ENCODE data around the gene AVPR2. TPM values are rescaled to one million over a fixed set of nuclear protein-coding genes. Genes with fewer than 3 reads are reported as not detected.

The AVPR2 gene
- total RNA-seq, 1 experiment from 2014 or later = not detected

- Histone ChIP-seq H3K9ac (ENCODE audit: low read length) (no peak overlapping the region), H3K4me1 (ENCODE audit: insufficient read depth, low read length) (peaks cover 9% of the 10 kb centered on the region; the same call in 1 of the 2 replicates), H3K9me3 (ENCODE audit: low read length) (no peaks in the 10 kb centered on the region), H3K27ac (ENCODE audit: low read length) (no peak overlapping the region), H2AFZ (ENCODE audit: low read length) (no peak overlapping the region), H3K9me2 (replicated peaks; ENCODE audit: low read length) (no peaks in the 10 kb centered on the region), H4K20me1 (ENCODE audit: low read length) (no peaks in the 10 kb centered on the region), H3K27me3 (ENCODE audit: low read length) (peaks cover 6% of the 10 kb centered on the region; the same call in 1 of the 2 replicates), H3K4me3 (ENCODE audit: low read length) (no peak overlapping the region), H3K4me2 (ENCODE audit: low read length) (no peak overlapping the region), H3F3A (ENCODE audit: low read length, unreplicated experiment) (no peaks in the 10 kb centered on the region), H3K79me2 (ENCODE audit: low read length) (no peaks in the 10 kb centered on the region), H3K36me3 (ENCODE audit: low read depth, low read length) (no peaks in the 10 kb centered on the region)
- ChIA-PET CTCF (no interaction called here), POLR2A (ENCODE audit: unreplicated experiment) (no interaction called here)
- intact Hi-C loops (cut with micrococcal nuclease) = no loop called here
- ATAC-seq (no peak), DNase-seq (no peak)
- no TSS peak for BruUV-seq (replicated peaks)
- no peak for TF ChIP-seq EZH2 (IDR thresholded peaks at IDR 0.05; ENCODE audit: low read length, unreplicated experiment)
- TF ChIP-seq, protein P1, sequence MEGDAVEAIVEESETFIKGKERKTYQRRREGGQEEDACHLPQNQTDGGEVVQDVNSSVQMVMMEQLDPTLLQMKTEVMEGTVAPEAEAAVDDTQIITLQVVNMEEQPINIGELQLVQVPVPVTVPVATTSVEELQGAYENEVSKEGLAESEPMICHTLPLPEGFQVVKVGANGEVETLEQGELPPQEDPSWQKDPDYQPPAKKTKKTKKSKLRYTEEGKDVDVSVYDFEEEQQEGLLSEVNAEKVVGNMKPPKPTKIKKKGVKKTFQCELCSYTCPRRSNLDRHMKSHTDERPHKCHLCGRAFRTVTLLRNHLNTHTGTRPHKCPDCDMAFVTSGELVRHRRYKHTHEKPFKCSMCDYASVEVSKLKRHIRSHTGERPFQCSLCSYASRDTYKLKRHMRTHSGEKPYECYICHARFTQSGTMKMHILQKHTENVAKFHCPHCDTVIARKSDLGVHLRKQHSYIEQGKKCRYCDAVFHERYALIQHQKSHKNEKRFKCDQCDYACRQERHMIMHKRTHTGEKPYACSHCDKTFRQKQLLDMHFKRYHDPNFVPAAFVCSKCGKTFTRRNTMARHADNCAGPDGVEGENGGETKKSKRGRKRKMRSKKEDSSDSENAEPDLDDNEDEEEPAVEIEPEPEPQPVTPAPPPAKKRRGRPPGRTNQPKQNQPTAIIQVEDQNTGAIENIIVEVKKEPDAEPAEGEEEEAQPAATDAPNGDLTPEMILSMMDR (conservative IDR thresholded peaks at IDR 0.05; ENCODE audit: low read depth, low read length) = no peak
- TF ChIP-seq EZH2phosphoT487 (IDR thresholded peaks at IDR 0.05; ENCODE audit: borderline replicate concordance, low read length) = no peak
Observed at GRCh38 chrX:153887385-153887784, 17.1 kb upstream of the AVPR2 start.

GRCh38 chrX:153888344-153888743, 16.1 kb upstream of the AVPR2 start:
- no peaks in the 10 kb centered on the region for H4K20me1 ChIP-seq (ENCODE audit: low read length)
- H3K9me3 ChIP-seq (ENCODE audit: low read length) = no peaks in the 10 kb centered on the region
- TF ChIP-seq EZH2 (IDR thresholded peaks at IDR 0.05; ENCODE audit: low read length, unreplicated experiment) (no peak), EZH2phosphoT487 (IDR thresholded peaks at IDR 0.05; ENCODE audit: borderline replicate concordance, low read length) (no peak)
- TF ChIP-seq, protein P1 (conservative IDR thresholded peaks at IDR 0.05; ENCODE audit: low read depth, low read length) = no peak
- no peak overlapping the region for H3K9ac ChIP-seq (ENCODE audit: low read length)
- H2AFZ ChIP-seq (ENCODE audit: low read length) = no peak overlapping the region
- no peaks in the 10 kb centered on the region for H3K79me2 ChIP-seq (ENCODE audit: low read length)
- CTCF ChIA-PET = no interaction called here
- H3K4me2 ChIP-seq (ENCODE audit: low read length) = no peak overlapping the region
- H3F3A ChIP-seq (ENCODE audit: low read length, unreplicated experiment) = no peaks in the 10 kb centered on the region
- H3K4me3 ChIP-seq (ENCODE audit: low read length) = no peak overlapping the region
- no peaks in the 10 kb centered on the region for H3K36me3 ChIP-seq (ENCODE audit: low read depth, low read length)
- POLR2A ChIA-PET (ENCODE audit: unreplicated experiment) = no interaction called here
- no peak overlapping the region for H3K27ac ChIP-seq (ENCODE audit: low read length)
- H3K4me1 ChIP-seq (ENCODE audit: insufficient read depth, low read length) = peaks cover 9% of the 10 kb centered on the region; the same call in 1 of the 2 replicates
- intact Hi-C loops (cut with micrococcal nuclease) = no loop called here
- BruUV-seq (replicated peaks) = no TSS peak
- H3K9me2 ChIP-seq (replicated peaks; ENCODE audit: low read length) = no peaks in the 10 kb centered on the region
- no peak for ATAC-seq
- DNase-seq = no peak
- H3K27me3 ChIP-seq (ENCODE audit: low read length) = peaks cover 6% of the 10 kb centered on the region; the same call in 1 of the 2 replicates

DNA sequence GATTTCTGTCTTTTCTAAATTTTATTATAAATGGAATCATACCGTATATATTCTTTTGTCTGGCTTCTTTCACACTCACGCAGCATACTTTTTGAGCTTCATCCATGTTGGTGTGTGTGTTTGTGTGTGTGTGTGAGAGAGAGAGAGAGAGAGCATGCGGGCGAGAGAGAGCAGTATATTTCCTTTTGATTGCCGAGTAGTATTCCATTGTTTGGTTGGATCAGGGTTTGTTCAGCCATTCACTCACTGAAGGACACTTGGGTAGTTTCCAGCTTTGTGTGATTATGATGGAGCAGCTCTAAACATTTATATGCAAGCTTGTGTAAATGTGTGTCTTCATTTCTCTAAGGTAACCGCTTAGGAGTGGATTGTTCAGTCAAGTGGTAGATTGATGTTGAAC, 15.3 kb upstream of the AVPR2 start:
- BruUV-seq (replicated peaks) = no TSS peak
- peaks cover 9% of the 10 kb centered on the region; the same call in 1 of the 2 replicates for H3K4me1 ChIP-seq (ENCODE audit: insufficient read depth, low read length)

More for the DNA sequence above, 15.3 kb upstream of the AVPR2 start:
- no peak overlapping the region for H2AFZ ChIP-seq (ENCODE audit: low read length)
- CTCF ChIA-PET = no interaction called here
- no peaks in the 10 kb centered on the region for H4K20me1 ChIP-seq (ENCODE audit: low read length)
- H3K9ac ChIP-seq (ENCODE audit: low read length) = no peak overlapping the region
- ATAC-seq = no peak
- H3K79me2 ChIP-seq (ENCODE audit: low read length) = no peaks in the 10 kb centered on the region
- intact Hi-C loops (cut with micrococcal nuclease) = no loop called here
- POLR2A ChIA-PET (ENCODE audit: unreplicated experiment) = no interaction called here
- no peak overlapping the region for H3K4me3 ChIP-seq (ENCODE audit: low read length)
- H3K36me3 ChIP-seq (ENCODE audit: low read depth, low read length) = no peaks in the 10 kb centered on the region
- no peaks in the 10 kb centered on the region for H3K9me2 ChIP-seq (replicated peaks; ENCODE audit: low read length)
- peaks cover 6% of the 10 kb centered on the region; the same call in 1 of the 2 replicates for H3K27me3 ChIP-seq (ENCODE audit: low read length)
- DNase-seq = no peak
- TF ChIP-seq EZH2phosphoT487 (IDR thresholded peaks at IDR 0.05; ENCODE audit: borderline replicate concordance, low read length) (no peak), EZH2 (IDR thresholded peaks at IDR 0.05; ENCODE audit: low read length, unreplicated experiment) (no peak)
- TF ChIP-seq, protein P1 (conservative IDR thresholded peaks at IDR 0.05; ENCODE audit: low read depth, low read length) = no peak
- no peaks in the 10 kb centered on the region for H3K9me3 ChIP-seq (ENCODE audit: low read length)
- H3K4me2 ChIP-seq (ENCODE audit: low read length) = no peak overlapping the region
- no peaks in the 10 kb centered on the region for H3F3A ChIP-seq (ENCODE audit: low read length, unreplicated experiment)
- no peak overlapping the region for H3K27ac ChIP-seq (ENCODE audit: low read length)
